A549 (cell line): ENCODE data around the gene SIGLECL1. TPM values are rescaled to one million over a fixed set of nuclear protein-coding genes. Genes with fewer than 3 reads are reported as not detected.

Experiments used
- ATAC-seq, 2 experiments: fragments of 200-7000 bp in 1 of 2; fragments of >200 bp in 1 of 2; cut with Nextera tagmentation in 1 of 2; cut with Tn5 transposase in 1 of 2; 3 replicates each; pipeline versions ENCODE4 v1.8.0 to v1.9.1; 2018 to 2020; ENCODE audit warnings: mild to moderate bottlenecking in 1 of 2, moderate library complexity in 1 of 2
- CTCF ChIA-PET: fragments of 300-600 bp; sonication (Branson Sonifier 250); formaldehyde crosslinking; extraction: SDS; loops from one replicate; lab custom pipeline; 2021; ENCODE audit warnings: antibody characterized with exemption, inconsistent platforms; lab: Yijun Ruan, JAX
- POLR2A ChIA-PET: fragments of 350-600 bp; formaldehyde crosslinking; extraction: SDS; loops from one replicate; lab custom pipeline; 2021; ENCODE audit warnings: antibody characterized with exemption, inconsistent platforms; lab: Yijun Ruan, JAX
- DNase-seq, 2 experiments: peaks; one replicate each; pipeline versions ENCODE4 v3.0.0 to v3.0.0-alpha.2; 2011 to 2016; ENCODE audit warnings: low read depth in 1 of 2, low spot score in 1 of 2
- FAIRE-seq: peaks from 2 replicates; lab custom pipeline; 2011; peaks lifted over from hg19 to GRCh38; lab: Jason Lieb, UNC
- H3K27ac ChIP-seq, 2 experiments: fragments of >200 bp; sonication (Bioruptor Twin); formaldehyde crosslinking; 3 replicates each; pipeline ENCODE4 v1.5.1; 2016 to 2017
- H3K4me1 ChIP-seq: fragments of >200 bp; sonication (Bioruptor Twin); formaldehyde crosslinking; 3 replicates; pipeline ENCODE4 v1.6.1; 2016
- H3K4me2 ChIP-seq: fragments of >200 bp; sonication (Bioruptor Twin); formaldehyde crosslinking; 3 replicates; pipeline ENCODE4 v1.6.1; 2016
- H3K4me3 ChIP-seq: fragments of >200 bp; sonication (Bioruptor Twin); formaldehyde crosslinking; 3 replicates; pipeline ENCODE4 v1.5.1; 2016
- H3K9me3 ChIP-seq: fragments of >200 bp; sonication (Bioruptor Twin); formaldehyde crosslinking; 3 replicates; pipeline ENCODE4 v1.6.1; 2016
- CBX2 ChIP-seq: fragments of 200-600 bp; sonication (generic); IDR thresholded peaks from 2 replicates; pipeline ENCODE4 v1.6.1; 2016; ENCODE audit warnings: low read depth, mild to moderate bottlenecking, borderline replicate concordance
- CBX8 ChIP-seq: fragments of 200-600 bp; sonication (generic); IDR thresholded peaks from 2 replicates; pipeline ENCODE4 v1.6.1; 2016
- CEBPB ChIP-seq, 2 experiments: fragments of >200 bp in 1 of 2; sonication (Bioruptor Twin) in 1 of 2; formaldehyde crosslinking in 1 of 2; IDR thresholded peaks; 2 replicates each; pipeline ENCODE4 v1.6.1; 2012 to 2016
- EHF ChIP-seq: fragments of 250-450 bp; sonication (Bioruptor Pico); IDR thresholded peaks from 2 replicates; pipeline ENCODE4 v1.5.0; 2020; ENCODE audit warnings: mild to moderate bottlenecking
- EHMT2 ChIP-seq: fragments of 200-600 bp; sonication (generic); IDR thresholded peaks from 2 replicates; pipeline ENCODE4 v1.6.1; 2016; ENCODE audit warnings: antibody characterized with exemption, low read depth, mild to moderate bottlenecking, moderate library complexity
- GATA3 ChIP-seq: IDR thresholded peaks from 2 replicates; pipeline ENCODE4 v1.6.1; 2012; ENCODE audit warnings: borderline replicate concordance
- HDAC2 ChIP-seq: fragments of 200-600 bp; sonication (generic); IDR thresholded peaks from 2 replicates; pipeline ENCODE4 v1.6.1; 2016
- HEYL ChIP-seq: fragments of 250-450 bp; sonication (Bioruptor Pico); IDR thresholded peaks from 2 replicates; pipeline ENCODE4 v1.8.0; 2021; ENCODE audit warnings: mild to moderate bottlenecking, moderate library complexity
- HOXB13 ChIP-seq: fragments of 250-450 bp; sonication (Bioruptor Pico); IDR thresholded peaks from 2 replicates; pipeline ENCODE4 v1.5.0; 2020; ENCODE audit warnings: low read depth, mild to moderate bottlenecking, moderate library complexity
- JUN ChIP-seq, 2 experiments: fragments of >200 bp; sonication (Bioruptor Twin); formaldehyde crosslinking; IDR thresholded peaks; 2 replicates in 1 of 2; 3 replicates in 1 of 2; pipeline ENCODE4 v1.6.1; 2016 to 2017
- JUNB ChIP-seq: fragments of >200 bp; sonication (Bioruptor Twin); formaldehyde crosslinking; IDR thresholded peaks from 2 replicates; pipeline ENCODE4 v1.6.1; 2016
- MYC ChIP-seq: IDR thresholded peaks from 2 replicates; pipeline ENCODE4 v1.6.1; 2012; ENCODE audit warnings: mild to moderate bottlenecking, inconsistent platforms, low read length, improper control_type of control experiment, borderline replicate concordance
- NPAS2 ChIP-seq: fragments of 250-450 bp; sonication (Bioruptor Pico); IDR thresholded peaks from 2 replicates; pipeline ENCODE4 v1.8.0; 2022; ENCODE audit warnings: mild to moderate bottlenecking, moderate library complexity, borderline replicate concordance
- NR3C1 ChIP-seq: fragments of >200 bp; sonication (Bioruptor Twin); formaldehyde crosslinking; IDR thresholded peaks from 3 replicates; pipeline ENCODE4 v1.6.1; 2017
- PHF8 ChIP-seq: fragments of 200-600 bp; sonication (generic); IDR thresholded peaks from 2 replicates; pipeline ENCODE4 v1.6.1; 2016; ENCODE audit warnings: low read depth, mild to moderate bottlenecking, antibody characterized with exemption, moderate library complexity, borderline replicate concordance
- POLR2A ChIP-seq: IDR thresholded peaks from 2 replicates; pipeline ENCODE4 v1.6.1; 2012; ENCODE audit warnings: mild to moderate bottlenecking, low read length
- POLR2AphosphoS2 ChIP-seq: conservative IDR thresholded peaks from 2 replicates; pipeline ENCODE4 v1.6.1; 2012; ENCODE audit warnings: low read length, improper control_type of control experiment, inconsistent platforms
- RFX5 ChIP-seq: fragments of 450-650 bp; IDR thresholded peaks from 2 replicates; pipeline ENCODE4 v1.7.1; 2014; ENCODE audit warnings: antibody characterized with exemption, mild to moderate bottlenecking, moderate library complexity
- SMC3 ChIP-seq: fragments of >200 bp; sonication (Bioruptor Twin); formaldehyde crosslinking; IDR thresholded peaks from 3 replicates; pipeline ENCODE4 v1.6.1; 2018; ENCODE audit warnings: inconsistent platforms
- TFCP2L1 ChIP-seq: fragments of 250-450 bp; sonication (Bioruptor Pico); IDR thresholded peaks from 2 replicates; pipeline ENCODE4 v1.5.0; 2021; ENCODE audit warnings: mild to moderate bottlenecking
- TP53 ChIP-seq: fragments of 250-450 bp; sonication (Bioruptor Pico); IDR thresholded peaks from 2 replicates; pipeline ENCODE4 v1.5.0; 2021; ENCODE audit warnings: mild to moderate bottlenecking, moderate library complexity
- WGBS: methylation state at CpG from one replicate; pipeline ENCODE4 v1.1.6; 2017; ENCODE audit errors: missing lambda C conversion rate; 5-methylcytosine and 5-hydroxymethylcytosine counted together
- polyA plus RNA-seq, 4 experiments: library from polyadenylated mRNA; depleted of rRNA in 3 of 4; stranded (reverse); fragments of >200 nt; fragmentation: RNase III in 1 of 4; extraction: RNeasy Plus Mini Kit Qiagen cat#74134 plus additional on column Dnase treatment in 1 of 4; gene quantifications; 2 replicates in 3 of 4; 3 replicates in 1 of 4; pipeline ENCODE4 v1.2.3, GENCODE V29; 2011 to 2017
- TF ChIP-seq, protein P1 (sequence below): fragments of >200 bp; sonication (Bioruptor Twin); formaldehyde crosslinking; IDR thresholded peaks from 3 replicates; pipeline ENCODE4 v1.5.1; 2016
- TF ChIP-seq, protein P2 (sequence below): IDR thresholded peaks from 2 replicates; pipeline ENCODE4 v1.6.1; 2012
- TF ChIP-seq, protein P3 (sequence below): IDR thresholded peaks from 2 replicates; pipeline ENCODE4 v1.6.1; 2012; ENCODE audit warnings: low read depth, borderline replicate concordance
- TF ChIP-seq, protein P4 (sequence below): fragments of >200 bp; sonication (Bioruptor Twin); formaldehyde crosslinking; IDR thresholded peaks from 3 replicates; pipeline ENCODE4 v1.6.1; 2016
- TF ChIP-seq, protein P5 (sequence below): fragments of 150-350 bp; IDR thresholded peaks from 2 replicates; pipeline ENCODE4 v1.6.1; 2014; ENCODE audit warnings: low read depth, mild to moderate bottlenecking, low read length

SIGLECL1 gene
- polyA plus RNA-seq, 2 of the 4 experiments (the other 2 are of a cell fraction): not detected

DNA sequence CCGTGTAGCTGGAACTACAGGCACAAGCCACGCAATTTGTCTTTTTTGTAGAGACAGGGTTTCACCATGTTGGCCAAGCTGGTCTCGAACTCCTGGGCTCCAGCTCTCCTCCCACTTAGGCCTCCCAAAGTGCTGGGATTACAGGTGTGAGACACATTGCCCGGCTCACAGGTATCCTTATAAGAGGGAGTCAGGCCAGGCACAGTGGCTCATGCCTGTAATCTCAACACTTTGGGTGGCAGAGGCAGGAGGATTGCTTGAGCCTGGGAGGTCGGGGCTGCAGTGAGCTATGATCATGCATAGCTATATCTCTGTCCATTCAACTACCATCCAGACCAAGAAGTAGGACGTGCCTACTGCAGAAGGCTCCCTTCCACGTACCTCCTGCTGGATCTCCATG is 50.4 kb downstream of the SIGLECL1 start:
- no peaks in the 10 kb centered on the region for H3K4me1 ChIP-seq

DNA sequence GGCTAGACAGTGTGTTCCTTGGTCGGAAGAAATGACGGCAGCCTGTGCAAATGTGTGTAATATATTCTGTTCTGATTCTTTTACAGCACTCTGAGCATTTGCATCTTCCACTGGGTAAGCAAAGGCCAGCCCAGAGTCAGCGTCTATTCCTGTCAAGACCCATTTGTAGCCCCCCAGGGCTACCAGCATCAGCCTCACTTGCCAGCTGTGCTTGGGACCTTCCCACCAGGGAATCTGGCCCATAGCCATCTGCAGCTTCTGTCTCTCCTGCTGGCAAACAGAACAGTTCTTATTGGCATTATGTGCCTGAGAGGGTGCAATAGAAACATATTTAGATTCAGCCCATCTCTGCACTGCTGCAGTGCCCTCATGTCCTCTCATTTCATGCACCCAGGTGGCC is 54.6 kb downstream of the SIGLECL1 start:
- DNase-seq (no peak), FAIRE-seq (no peak), ATAC-seq (no peak)
- H3K4me2 ChIP-seq: no peak overlapping the region
- no peaks in the 10 kb centered on the region for H3K4me1 ChIP-seq
- CTCF ChIA-PET: interaction anchor here (1.1 to 1.4 kb wide), 2 partner anchors 10 to 34 kb away, joined by 3 to 6 read pairs; no protein-coding TSS in a partner anchor
- POLR2A ChIA-PET: no interaction called here
- 5% methylated on average over 3 of the region's 3 CpGs for WGBS
- H3K9me3 ChIP-seq: peaks cover 28% of the 10 kb centered on the region; the same call in 2 of the 3 replicates
- no peak overlapping the region for H3K27ac ChIP-seq
- H3K4me3 ChIP-seq: no peak overlapping the region
- no peak for TF ChIP-seq HEYL (CRISPR knock-in tag)
- TF ChIP-seq CBX8: no peak
- TF ChIP-seq EHMT2: no peak
- no peak for TF ChIP-seq HOXB13 (CRISPR knock-in tag)
- TF ChIP-seq, protein P1, sequence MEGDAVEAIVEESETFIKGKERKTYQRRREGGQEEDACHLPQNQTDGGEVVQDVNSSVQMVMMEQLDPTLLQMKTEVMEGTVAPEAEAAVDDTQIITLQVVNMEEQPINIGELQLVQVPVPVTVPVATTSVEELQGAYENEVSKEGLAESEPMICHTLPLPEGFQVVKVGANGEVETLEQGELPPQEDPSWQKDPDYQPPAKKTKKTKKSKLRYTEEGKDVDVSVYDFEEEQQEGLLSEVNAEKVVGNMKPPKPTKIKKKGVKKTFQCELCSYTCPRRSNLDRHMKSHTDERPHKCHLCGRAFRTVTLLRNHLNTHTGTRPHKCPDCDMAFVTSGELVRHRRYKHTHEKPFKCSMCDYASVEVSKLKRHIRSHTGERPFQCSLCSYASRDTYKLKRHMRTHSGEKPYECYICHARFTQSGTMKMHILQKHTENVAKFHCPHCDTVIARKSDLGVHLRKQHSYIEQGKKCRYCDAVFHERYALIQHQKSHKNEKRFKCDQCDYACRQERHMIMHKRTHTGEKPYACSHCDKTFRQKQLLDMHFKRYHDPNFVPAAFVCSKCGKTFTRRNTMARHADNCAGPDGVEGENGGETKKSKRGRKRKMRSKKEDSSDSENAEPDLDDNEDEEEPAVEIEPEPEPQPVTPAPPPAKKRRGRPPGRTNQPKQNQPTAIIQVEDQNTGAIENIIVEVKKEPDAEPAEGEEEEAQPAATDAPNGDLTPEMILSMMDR: no peak
- no peak for TF ChIP-seq NPAS2 (CRISPR knock-in tag)
- no peak for TF ChIP-seq TP53 (CRISPR knock-in tag)

More for the DNA sequence above, 50.4 kb downstream of the SIGLECL1 start:
- H3K4me3 ChIP-seq: no peak overlapping the region
- no peak for DNase-seq
- no peak overlapping the region for H3K27ac ChIP-seq
- no peak for FAIRE-seq
- 2% methylated on average over 7 of the region's 7 CpGs for WGBS
- H3K4me2 ChIP-seq: no peak overlapping the region
- ChIA-PET POLR2A (no interaction called here), CTCF (interaction anchor here (1.3 kb wide), 1 partner anchor 9 kb away, joined by 3 read pairs; no protein-coding TSS in a partner anchor)
- no peak for ATAC-seq
- peaks cover 10% of the 10 kb centered on the region; the same call in 2 of the 3 replicates for H3K9me3 ChIP-seq
- TF ChIP-seq, protein P2, sequence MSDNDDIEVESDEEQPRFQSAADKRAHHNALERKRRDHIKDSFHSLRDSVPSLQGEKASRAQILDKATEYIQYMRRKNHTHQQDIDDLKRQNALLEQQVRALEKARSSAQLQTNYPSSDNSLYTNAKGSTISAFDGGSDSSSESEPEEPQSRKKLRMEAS: no peak
- TF ChIP-seq CEBPB (IDR thresholded peaks at IDR 0.05) (no peak), JUNB (no peak), HDAC2 (no peak), NR3C1 (no peak), GATA3 (no peak), JUN (IDR thresholded peaks at IDR 0.05) (no peak)
- TF ChIP-seq, protein P3, sequence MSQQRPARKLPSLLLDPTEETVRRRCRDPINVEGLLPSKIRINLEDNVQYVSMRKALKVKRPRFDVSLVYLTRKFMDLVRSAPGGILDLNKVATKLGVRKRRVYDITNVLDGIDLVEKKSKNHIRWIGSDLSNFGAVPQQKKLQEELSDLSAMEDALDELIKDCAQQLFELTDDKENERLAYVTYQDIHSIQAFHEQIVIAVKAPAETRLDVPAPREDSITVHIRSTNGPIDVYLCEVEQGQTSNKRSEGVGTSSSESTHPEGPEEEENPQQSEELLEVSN: no peak

DNA sequence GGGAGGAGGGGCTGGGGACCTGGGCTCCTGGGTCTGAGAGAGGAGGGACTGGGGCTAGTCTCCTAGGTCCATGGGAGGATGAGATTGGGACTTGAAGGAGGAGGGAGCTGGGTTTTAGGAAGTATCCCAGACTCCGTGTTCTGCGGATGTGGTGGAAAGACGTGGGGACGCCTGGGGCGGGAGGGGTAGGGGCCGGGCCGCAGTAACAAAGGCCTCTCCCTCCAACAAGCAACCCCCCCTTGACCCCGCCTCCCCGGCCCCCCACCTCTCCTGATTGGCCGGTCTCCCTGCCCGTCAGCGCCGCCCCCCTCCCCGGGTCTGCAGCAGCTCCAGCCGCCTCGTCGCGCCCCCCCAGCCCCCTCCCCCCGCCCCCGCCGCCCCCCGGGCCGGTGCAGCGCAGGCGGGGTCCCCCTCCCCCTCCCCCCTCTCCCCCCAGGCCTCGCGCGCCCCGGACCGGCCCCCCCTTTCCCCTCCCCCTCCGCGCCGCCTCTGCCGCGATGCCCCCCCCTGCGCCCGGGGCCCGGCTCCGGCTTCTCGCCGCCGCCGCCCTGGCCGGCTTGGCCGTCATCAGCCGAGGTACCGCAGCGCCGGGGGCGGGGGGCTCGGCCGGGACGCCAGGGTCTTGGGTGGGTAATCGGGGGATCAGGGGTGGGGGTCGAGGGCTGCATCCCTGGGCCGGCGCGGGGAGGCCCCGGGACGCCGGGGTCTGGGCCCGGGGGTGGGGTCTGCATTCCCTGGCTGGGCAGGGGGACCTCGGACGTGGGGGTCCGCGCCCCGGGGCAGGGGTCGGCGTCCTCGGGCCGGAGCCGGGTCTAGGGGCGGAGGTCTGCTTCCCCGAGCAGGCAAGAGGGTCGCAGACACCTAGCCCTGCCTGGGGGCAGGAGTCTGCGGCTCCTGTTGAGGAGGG is 60.7 kb downstream of the SIGLECL1 start, which contains the start of gene IGLON5:
TSS of gene IGLON5 (plus strand) at position 294 of the 907 bp plus-strand sequence. CDS start at position 498, 204 bp downstream.
- Histone ChIP-seq H3K4me1 (no peaks in the 10 kb centered on the region), H3K4me3 (peak within 1 kb of the TSS; percentile 25; the same call in 2 of the 3 replicates), H3K27ac (peak within 1 kb of the TSS in 1 of 2 experiments; percentile 62; a peak in 2 of 6 replicates), H3K9me3 (peaks cover 26% of the 10 kb centered on the region), H3K4me2 (peak within 1 kb of the TSS; percentile 60)
- 8% methylated on average over 8 of the region's 76 CpGs for WGBS
- DNase-seq (no peak), FAIRE-seq (no peak), ATAC-seq (no peak)
- TF ChIP-seq MYC (no peak), NR3C1 (no peak), SMC3 (no peak), RFX5 (no peak), PHF8 (no peak), CBX2 (no peak), POLR2A (no peak), JUN (IDR thresholded peaks at IDR 0.05) (no peak), EHF (CRISPR knock-in tag) (no peak), TFCP2L1 (CRISPR knock-in tag) (no peak), POLR2AphosphoS2 (no peak)
- TF ChIP-seq, protein P4, sequence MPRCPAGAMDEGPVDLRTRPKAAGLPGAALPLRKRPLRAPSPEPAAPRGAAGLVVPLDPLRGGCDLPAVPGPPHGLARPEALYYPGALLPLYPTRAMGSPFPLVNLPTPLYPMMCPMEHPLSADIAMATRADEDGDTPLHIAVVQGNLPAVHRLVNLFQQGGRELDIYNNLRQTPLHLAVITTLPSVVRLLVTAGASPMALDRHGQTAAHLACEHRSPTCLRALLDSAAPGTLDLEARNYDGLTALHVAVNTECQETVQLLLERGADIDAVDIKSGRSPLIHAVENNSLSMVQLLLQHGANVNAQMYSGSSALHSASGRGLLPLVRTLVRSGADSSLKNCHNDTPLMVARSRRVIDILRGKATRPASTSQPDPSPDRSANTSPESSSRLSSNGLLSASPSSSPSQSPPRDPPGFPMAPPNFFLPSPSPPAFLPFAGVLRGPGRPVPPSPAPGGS: no peak
- TF ChIP-seq, protein P5, sequence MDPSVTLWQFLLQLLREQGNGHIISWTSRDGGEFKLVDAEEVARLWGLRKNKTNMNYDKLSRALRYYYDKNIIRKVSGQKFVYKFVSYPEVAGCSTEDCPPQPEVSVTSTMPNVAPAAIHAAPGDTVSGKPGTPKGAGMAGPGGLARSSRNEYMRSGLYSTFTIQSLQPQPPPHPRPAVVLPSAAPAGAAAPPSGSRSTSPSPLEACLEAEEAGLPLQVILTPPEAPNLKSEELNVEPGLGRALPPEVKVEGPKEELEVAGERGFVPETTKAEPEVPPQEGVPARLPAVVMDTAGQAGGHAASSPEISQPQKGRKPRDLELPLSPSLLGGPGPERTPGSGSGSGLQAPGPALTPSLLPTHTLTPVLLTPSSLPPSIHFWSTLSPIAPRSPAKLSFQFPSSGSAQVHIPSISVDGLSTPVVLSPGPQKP: no peak
- ChIA-PET CTCF (no interaction called here), POLR2A (no interaction called here)
